GM10248 (cell line): ENCODE results near the gene GALNT9.

Experiments
- CTCF ChIA-PET: fragments of 300-600 bp; sonication (Branson Sonifier 250); formaldehyde crosslinking; extraction: SDS; loops from one replicate; lab custom pipeline; 2021; ENCODE audit warnings: antibody characterized with exemption; lab: Yijun Ruan, JAX
- POLR2A ChIA-PET: fragments of 350-650 bp; sonication (Branson Sonifier 250); formaldehyde crosslinking; extraction: SDS; loops from one replicate; lab custom pipeline; 2020; ENCODE audit warnings: antibody characterized with exemption; lab: Yijun Ruan, JAX
- DNase-seq: peaks from one replicate; pipeline ENCODE4 v3.0.0; 2012; ENCODE audit errors: extremely low spot score
- CTCF ChIP-seq: IDR thresholded peaks from 2 replicates; pipeline ENCODE4 v1.5.1; 2012; ENCODE audit warnings: mild to moderate bottlenecking, low read depth; ENCODE audit errors: extremely low read depth, missing control alignments, control extremely low read depth

GALNT9 gene

DNA sequence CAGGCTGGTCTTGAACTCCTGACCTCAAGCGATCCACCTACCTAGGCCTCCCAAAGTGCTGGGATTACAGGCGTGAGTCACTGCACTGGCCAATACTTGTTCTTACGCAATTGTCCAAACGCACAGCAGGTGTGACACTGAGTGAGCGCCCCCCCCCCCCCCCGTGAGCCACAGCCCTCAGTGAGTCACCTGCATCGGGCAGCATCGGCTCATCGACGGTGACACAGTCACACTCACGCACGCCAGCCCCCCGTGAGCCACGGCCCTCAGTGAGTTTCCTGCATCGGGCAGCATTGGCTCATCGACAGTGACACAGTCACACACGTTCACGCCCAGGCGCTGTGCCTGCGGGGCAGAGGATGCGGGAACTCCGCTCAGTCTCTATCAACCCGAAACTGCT lies 42.5 kb downstream of the GALNT9 start:
- no peak for TF ChIP-seq CTCF
- DNase-seq, result no peak
- ChIA-PET CTCF (no interaction called here), POLR2A (no interaction called here)

- ChIA-PET CTCF (no interaction called here), POLR2A (interaction anchor here (0.7 kb wide), 1 partner anchor 95 kb away, joined by 4 read pairs; no protein-coding TSS in a partner anchor)
- no peak for TF ChIP-seq CTCF
- DNase-seq, result no peak
These were observed 43.3 kb downstream of the GALNT9 start for GRCh38 chr12:132285991-132286681.

- no peak for TF ChIP-seq CTCF
- POLR2A ChIA-PET, result no interaction called here
- DNase-seq, result no peak
- CTCF ChIA-PET, result no interaction called here
These were observed 44.3 kb downstream of the GALNT9 start for GRCh38 chr12:132284827-132285741.

GRCh38 chr12:132284071-132284826 lies 45.1 kb downstream of the GALNT9 start:
- ChIA-PET POLR2A (no interaction called here), CTCF (no interaction called here)
- no peak for DNase-seq
- no peak for TF ChIP-seq CTCF

DNA sequence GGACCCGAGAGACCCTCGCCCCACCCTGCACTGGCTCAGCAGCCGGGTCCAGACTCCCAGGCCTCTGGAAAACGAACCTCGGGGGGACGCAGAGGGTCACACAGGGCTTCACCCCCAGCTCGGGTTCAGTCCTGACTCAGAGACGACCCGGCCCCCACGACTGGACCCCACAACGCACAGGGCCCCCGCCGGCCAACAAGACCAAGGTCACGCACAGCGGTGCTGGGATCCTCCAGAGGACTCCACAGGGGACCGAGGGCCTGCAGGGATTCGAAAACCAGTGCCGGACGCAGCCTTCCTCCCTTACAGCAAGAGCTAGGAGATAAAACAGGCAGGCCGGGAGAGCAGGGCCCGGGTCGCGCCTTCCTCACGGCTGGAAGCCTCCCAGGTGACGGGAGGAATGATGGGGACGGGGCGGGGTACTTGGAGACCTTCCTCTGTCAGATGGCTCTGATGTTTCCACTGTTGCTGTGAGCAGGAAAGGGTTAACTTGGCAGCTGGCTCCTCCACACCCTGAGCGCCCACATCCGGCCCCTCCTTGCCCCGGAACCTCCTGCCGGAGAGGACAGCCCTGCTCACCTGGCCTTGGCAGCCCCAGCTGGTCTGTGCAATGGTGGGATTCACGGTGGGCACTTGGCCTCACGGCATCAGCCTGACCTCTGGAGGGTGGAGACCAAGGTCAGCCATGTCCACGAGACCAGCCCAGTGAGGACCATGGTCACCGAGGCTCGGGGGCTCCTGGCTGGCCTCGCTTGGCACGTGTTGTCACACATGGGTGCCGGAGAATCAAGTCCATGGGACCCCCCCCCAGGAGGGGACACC lies 46.2 kb downstream of the GALNT9 start:
- DNase-seq, result no peak
- no peak for TF ChIP-seq CTCF
- CTCF ChIA-PET, result no interaction called here
- POLR2A ChIA-PET, result no interaction called here
